ENCODE results near the gene HNF1B.

HNF1B gene

GRCh38 chr17:37693328-37693727 lies 51.5 kb downstream of the HNF1B start:
- no peak for TF ChIP-seq GLIS3 (CRISPR knock-in tag; IDR thresholded peaks at IDR 0.05)
- no peak for TF ChIP-seq ZC3H10 (CRISPR knock-in tag; IDR thresholded peaks at IDR 0.05)
- no peak for TF ChIP-seq SNAI2 (CRISPR knock-in tag; IDR thresholded peaks at IDR 0.05)
- no peak for TF ChIP-seq ZFP30 (CRISPR knock-in tag; IDR thresholded peaks at IDR 0.05)
- TF ChIP-seq BACH2 (CRISPR knock-in tag; IDR thresholded peaks at IDR 0.05; ENCODE audit: borderline replicate concordance): no peak
- no peak for TF ChIP-seq POU6F1 (CRISPR knock-in tag; IDR thresholded peaks at IDR 0.05; ENCODE audit: borderline replicate concordance, low read depth)
- TF ChIP-seq ARNTL (CRISPR knock-in tag; IDR thresholded peaks at IDR 0.05; ENCODE audit: borderline replicate concordance, low read depth): no peak
- no peak for TF ChIP-seq TOX (CRISPR knock-in tag; IDR thresholded peaks at IDR 0.05; ENCODE audit: borderline replicate concordance)
- TF ChIP-seq, protein P1, sequence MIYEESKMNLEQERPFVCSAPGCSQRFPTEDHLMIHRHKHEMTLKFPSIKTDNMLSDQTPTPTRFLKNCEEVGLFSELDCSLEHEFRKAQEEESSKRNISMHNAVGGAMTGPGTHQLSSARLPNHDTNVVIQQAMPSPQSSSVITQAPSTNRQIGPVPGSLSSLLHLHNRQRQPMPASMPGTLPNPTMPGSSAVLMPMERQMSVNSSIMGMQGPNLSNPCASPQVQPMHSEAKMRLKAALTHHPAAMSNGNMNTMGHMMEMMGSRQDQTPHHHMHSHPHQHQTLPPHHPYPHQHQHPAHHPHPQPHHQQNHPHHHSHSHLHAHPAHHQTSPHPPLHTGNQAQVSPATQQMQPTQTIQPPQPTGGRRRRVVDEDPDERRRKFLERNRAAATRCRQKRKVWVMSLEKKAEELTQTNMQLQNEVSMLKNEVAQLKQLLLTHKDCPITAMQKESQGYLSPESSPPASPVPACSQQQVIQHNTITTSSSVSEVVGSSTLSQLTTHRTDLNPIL (CRISPR knock-in tag; IDR thresholded peaks at IDR 0.05; ENCODE audit: low read depth): no peak
- TF ChIP-seq, protein P2, sequence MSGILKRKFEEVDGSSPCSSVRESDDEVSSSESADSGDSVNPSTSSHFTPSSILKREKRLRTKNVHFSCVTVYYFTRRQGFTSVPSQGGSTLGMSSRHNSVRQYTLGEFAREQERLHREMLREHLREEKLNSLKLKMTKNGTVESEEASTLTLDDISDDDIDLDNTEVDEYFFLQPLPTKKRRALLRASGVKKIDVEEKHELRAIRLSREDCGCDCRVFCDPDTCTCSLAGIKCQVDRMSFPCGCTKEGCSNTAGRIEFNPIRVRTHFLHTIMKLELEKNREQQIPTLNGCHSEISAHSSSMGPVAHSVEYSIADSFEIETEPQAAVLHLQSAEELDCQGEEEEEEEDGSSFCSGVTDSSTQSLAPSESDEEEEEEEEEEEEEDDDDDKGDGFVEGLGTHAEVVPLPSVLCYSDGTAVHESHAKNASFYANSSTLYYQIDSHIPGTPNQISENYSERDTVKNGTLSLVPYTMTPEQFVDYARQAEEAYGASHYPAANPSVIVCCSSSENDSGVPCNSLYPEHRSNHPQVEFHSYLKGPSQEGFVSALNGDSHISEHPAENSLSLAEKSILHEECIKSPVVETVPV (CRISPR knock-in tag; IDR thresholded peaks at IDR 0.05): no peak
- no peak for TF ChIP-seq PPARA (CRISPR knock-in tag; IDR thresholded peaks at IDR 0.05; ENCODE audit: borderline replicate concordance)
- no peak for TF ChIP-seq ZNF565 (CRISPR knock-in tag; conservative IDR thresholded peaks at IDR 0.05; ENCODE audit: low read depth)
- TF ChIP-seq ZNF8 (CRISPR knock-in tag; IDR thresholded peaks at IDR 0.05): no peak
- TF ChIP-seq ZNF70 (CRISPR knock-in tag; IDR thresholded peaks at IDR 0.05): no peak
- TF ChIP-seq, protein P3, sequence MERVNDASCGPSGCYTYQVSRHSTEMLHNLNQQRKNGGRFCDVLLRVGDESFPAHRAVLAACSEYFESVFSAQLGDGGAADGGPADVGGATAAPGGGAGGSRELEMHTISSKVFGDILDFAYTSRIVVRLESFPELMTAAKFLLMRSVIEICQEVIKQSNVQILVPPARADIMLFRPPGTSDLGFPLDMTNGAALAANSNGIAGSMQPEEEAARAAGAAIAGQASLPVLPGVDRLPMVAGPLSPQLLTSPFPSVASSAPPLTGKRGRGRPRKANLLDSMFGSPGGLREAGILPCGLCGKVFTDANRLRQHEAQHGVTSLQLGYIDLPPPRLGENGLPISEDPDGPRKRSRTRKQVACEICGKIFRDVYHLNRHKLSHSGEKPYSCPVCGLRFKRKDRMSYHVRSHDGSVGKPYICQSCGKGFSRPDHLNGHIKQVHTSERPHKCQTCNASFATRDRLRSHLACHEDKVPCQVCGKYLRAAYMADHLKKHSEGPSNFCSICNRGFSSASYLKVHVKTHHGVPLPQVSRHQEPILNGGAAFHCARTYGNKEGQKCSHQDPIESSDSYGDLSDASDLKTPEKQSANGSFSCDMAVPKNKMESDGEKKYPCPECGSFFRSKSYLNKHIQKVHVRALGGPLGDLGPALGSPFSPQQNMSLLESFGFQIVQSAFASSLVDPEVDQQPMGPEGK (CRISPR knock-in tag; IDR thresholded peaks at IDR 0.05; ENCODE audit: borderline replicate concordance): no peak
- no peak for TF ChIP-seq ISL1 (CRISPR knock-in tag; IDR thresholded peaks at IDR 0.05)
- no peak for TF ChIP-seq TCF4 (CRISPR knock-in tag; IDR thresholded peaks at IDR 0.05; ENCODE audit: borderline replicate concordance)
- TF ChIP-seq CSDC2 (CRISPR knock-in tag; IDR thresholded peaks at IDR 0.05): no peak
- no peak for TF ChIP-seq RARB (CRISPR knock-in tag; IDR thresholded peaks at IDR 0.05)
- TF ChIP-seq OSR1 (CRISPR knock-in tag; IDR thresholded peaks at IDR 0.05): no peak
- ATAC-seq: no peak

DNA sequence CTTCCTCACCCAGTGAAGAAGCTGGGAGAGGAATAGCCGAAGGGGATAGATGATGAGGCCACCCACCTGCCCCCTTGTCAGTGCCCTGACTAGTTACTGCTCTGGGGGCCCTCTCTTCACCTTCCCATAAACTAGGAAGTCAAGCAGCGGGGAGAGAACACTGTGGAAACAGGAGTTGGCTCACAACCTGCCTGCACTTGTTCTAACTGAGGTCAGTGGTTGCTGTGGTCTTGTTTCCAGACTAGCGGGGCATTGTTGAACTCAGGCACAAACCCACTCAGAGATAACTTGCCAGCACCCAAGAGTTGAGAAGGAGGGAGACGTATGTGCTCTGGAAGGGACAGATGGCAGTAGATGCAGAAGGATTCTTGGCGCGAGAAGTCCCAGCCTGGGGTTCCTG lies 53.1 kb downstream of the HNF1B start:
- ATAC-seq: no peak
- TF ChIP-seq ISL1 (CRISPR knock-in tag; IDR thresholded peaks at IDR 0.05) (no peak), ZFP3 (CRISPR knock-in tag; IDR thresholded peaks at IDR 0.05) (no peak)

- no peak for ATAC-seq
- TF ChIP-seq PPARA (CRISPR knock-in tag; IDR thresholded peaks at IDR 0.05; ENCODE audit: borderline replicate concordance) (no peak), ESRRG (CRISPR knock-in tag; IDR thresholded peaks at IDR 0.05) (no peak), ZFP3 (CRISPR knock-in tag; IDR thresholded peaks at IDR 0.05) (no peak), ARNTL (CRISPR knock-in tag; IDR thresholded peaks at IDR 0.05; ENCODE audit: borderline replicate concordance, low read depth) (no peak), TOX (CRISPR knock-in tag; IDR thresholded peaks at IDR 0.05; ENCODE audit: borderline replicate concordance) (no peak), ZC3H10 (CRISPR knock-in tag; IDR thresholded peaks at IDR 0.05) (no peak), RARB (CRISPR knock-in tag; IDR thresholded peaks at IDR 0.05) (no peak), GLIS3 (CRISPR knock-in tag; IDR thresholded peaks at IDR 0.05) (no peak)
- TF ChIP-seq, protein P3 (CRISPR knock-in tag; IDR thresholded peaks at IDR 0.05; ENCODE audit: borderline replicate concordance): no peak
- TF ChIP-seq, protein P2 (CRISPR knock-in tag; IDR thresholded peaks at IDR 0.05): no peak
Observed at GRCh38 chr17:37689317-37689716, 55.5 kb downstream of the HNF1B start.

Data from SK-N-SH treated with all-trans-retinoic acid at 6 μM for 48 hours (cell line).